ENCODE measurements around the gene SEMA3F. TPM values are rescaled to one million over a fixed set of nuclear protein-coding genes. Genes with fewer than 3 reads are reported as not detected.

Gene SEMA3F
- total and polyA plus RNA-seq, 10 of the 15 experiments (the other 5 are each of a cell fraction or from before 2014, with no cell fraction given) = 0.08 to 0.28 (median 0.12) TPM; not detected in 6

DNA sequence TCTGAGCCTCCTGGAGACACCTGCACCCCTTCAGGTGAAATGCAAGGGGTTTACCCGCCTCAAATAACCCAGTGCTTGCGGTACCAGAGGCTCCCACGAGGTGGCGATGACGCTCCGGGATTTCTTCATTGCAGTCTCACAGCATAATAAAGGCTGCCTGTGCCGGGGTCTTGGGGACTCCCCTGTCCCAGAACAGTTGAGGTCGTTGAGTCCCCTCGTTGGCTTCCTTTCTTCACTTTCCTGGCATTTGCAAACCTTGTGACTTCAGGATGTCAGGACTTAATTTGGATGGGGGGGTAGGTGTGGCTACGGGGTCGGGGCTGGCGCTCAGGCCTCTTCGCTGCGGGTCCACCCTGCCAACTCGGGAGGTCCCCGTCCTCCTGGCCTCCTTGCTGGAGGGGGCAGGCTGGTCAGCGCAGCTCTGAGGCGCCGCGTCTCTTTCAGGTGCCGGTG, 37.6 kb downstream of the SEMA3F start (continued):
- TF ChIP-seq, protein P1, sequence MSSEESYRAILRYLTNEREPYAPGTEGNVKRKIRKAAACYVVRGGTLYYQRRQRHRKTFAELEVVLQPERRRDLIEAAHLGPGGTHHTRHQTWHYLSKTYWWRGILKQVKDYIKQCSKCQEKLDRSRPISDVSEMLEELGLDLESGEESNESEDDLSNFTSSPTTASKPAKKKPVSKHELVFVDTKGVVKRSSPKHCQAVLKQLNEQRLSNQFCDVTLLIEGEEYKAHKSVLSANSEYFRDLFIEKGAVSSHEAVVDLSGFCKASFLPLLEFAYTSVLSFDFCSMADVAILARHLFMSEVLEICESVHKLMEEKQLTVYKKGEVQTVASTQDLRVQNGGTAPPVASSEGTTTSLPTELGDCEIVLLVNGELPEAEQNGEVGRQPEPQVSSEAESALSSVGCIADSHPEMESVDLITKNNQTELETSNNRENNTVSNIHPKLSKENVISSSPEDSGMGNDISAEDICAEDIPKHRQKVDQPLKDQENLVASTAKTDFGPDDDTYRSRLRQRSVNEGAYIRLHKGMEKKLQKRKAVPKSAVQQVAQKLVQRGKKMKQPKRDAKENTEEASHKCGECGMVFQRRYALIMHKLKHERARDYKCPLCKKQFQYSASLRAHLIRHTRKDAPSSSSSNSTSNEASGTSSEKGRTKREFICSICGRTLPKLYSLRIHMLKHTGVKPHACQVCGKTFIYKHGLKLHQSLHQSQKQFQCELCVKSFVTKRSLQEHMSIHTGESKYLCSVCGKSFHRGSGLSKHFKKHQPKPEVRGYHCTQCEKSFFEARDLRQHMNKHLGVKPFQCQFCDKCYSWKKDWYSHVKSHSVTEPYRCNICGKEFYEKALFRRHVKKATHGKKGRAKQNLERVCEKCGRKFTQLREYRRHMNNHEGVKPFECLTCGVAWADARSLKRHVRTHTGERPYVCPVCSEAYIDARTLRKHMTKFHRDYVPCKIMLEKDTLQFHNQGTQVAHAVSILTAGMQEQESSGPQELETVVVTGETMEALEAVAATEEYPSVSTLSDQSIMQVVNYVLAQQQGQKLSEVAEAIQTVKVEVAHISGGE (CRISPR knock-in tag; IDR thresholded peaks at IDR 0.05) = no peak
- TF ChIP-seq, protein P2, sequence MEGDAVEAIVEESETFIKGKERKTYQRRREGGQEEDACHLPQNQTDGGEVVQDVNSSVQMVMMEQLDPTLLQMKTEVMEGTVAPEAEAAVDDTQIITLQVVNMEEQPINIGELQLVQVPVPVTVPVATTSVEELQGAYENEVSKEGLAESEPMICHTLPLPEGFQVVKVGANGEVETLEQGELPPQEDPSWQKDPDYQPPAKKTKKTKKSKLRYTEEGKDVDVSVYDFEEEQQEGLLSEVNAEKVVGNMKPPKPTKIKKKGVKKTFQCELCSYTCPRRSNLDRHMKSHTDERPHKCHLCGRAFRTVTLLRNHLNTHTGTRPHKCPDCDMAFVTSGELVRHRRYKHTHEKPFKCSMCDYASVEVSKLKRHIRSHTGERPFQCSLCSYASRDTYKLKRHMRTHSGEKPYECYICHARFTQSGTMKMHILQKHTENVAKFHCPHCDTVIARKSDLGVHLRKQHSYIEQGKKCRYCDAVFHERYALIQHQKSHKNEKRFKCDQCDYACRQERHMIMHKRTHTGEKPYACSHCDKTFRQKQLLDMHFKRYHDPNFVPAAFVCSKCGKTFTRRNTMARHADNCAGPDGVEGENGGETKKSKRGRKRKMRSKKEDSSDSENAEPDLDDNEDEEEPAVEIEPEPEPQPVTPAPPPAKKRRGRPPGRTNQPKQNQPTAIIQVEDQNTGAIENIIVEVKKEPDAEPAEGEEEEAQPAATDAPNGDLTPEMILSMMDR (IDR thresholded peaks at IDR 0.05 in 2 of 3, conservative IDR thresholded peaks at IDR 0.05 in 1 of 3; ENCODE audit: control insufficient read depth in 2 of 3, extremely low read depth in 1 of 3, insufficient read depth in 1 of 3, low read depth in 3 of 3, low read length in 3 of 3) = peak; percentile 93 to 97 (median 96); a peak in 5 of 6 replicates
- TF ChIP-seq, protein P3, sequence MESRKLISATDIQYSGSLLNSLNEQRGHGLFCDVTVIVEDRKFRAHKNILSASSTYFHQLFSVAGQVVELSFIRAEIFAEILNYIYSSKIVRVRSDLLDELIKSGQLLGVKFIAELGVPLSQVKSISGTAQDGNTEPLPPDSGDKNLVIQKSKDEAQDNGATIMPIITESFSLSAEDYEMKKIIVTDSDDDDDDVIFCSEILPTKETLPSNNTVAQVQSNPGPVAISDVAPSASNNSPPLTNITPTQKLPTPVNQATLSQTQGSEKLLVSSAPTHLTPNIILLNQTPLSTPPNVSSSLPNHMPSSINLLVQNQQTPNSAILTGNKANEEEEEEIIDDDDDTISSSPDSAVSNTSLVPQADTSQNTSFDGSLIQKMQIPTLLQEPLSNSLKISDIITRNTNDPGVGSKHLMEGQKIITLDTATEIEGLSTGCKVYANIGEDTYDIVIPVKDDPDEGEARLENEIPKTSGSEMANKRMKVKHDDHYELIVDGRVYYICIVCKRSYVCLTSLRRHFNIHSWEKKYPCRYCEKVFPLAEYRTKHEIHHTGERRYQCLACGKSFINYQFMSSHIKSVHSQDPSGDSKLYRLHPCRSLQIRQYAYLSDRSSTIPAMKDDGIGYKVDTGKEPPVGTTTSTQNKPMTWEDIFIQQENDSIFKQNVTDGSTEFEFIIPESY (IDR thresholded peaks at IDR 0.05) = no peak
- TF ChIP-seq POU2F2 (IDR thresholded peaks at IDR 0.05; ENCODE audit: borderline replicate concordance, low read depth, low read length) (no peak), CREB1 (IDR thresholded peaks at IDR 0.05; ENCODE audit: low read depth) (no peak), HCFC1 (IDR thresholded peaks at IDR 0.05; ENCODE audit: low read length) (0 out of 2 replicates have a peak, but pooled peaks have one; percentile 37), LARP7 (IDR thresholded peaks at IDR 0.05) (no peak), ZNF207 (IDR thresholded peaks at IDR 0.05; ENCODE audit: borderline replicate concordance) (no peak), RUNX3 (IDR thresholded peaks at IDR 0.05; ENCODE audit: low read length) (peak; percentile 71), YY1 (IDR thresholded peaks at IDR 0.05; ENCODE audit: low read depth, low read length) (peak; percentile 44; the same call in 1 of the 2 replicates), POLR2AphosphoS2 (IDR thresholded peaks at IDR 0.05; ENCODE audit: low read depth, low read length) (no peak), SMC3 (IDR thresholded peaks at IDR 0.05; ENCODE audit: borderline replicate concordance, low read length) (peak; percentile 97)
